Gastroesophageal sphincter (tissue), 4 donors: ENCODE data around the gene GLDC. TPM values are rescaled to one million over a fixed set of nuclear protein-coding genes. Genes with fewer than 3 reads are reported as not detected.
A peak's percentile ranks its signal among the peaks of the same experiment; 100 is the strongest.

Source experiments
- ATAC-seq: fragments of 150-250 bp; one replicate; pipeline ENCODE4 v1.9.1; 2016; ENCODE audit warnings: mild to moderate bottlenecking, moderate library complexity
- H3K27ac ChIP-seq, 4 donors: fragments of 200-600 bp; sonication (generic) in 3 of 4; 1 replicate in 3 of 4; 2 replicates in 1 of 4; pipeline ENCODE4 v1.5.1; 2016 to 2019
- H3K27me3 ChIP-seq: fragments of 200-600 bp; sonication (generic); one replicate; pipeline ENCODE4 v1.5.1; 2019
- H3K36me3 ChIP-seq, 2 donors: fragments of 200-600 bp; sonication (generic); one replicate each; pipeline ENCODE4 v1.5.1; 2019; ENCODE audit warnings: control low read depth in 1 of 2
- H3K4me1 ChIP-seq, 3 donors: fragments of 200-600 bp; sonication (generic); 1 replicate in 2 of 3; 2 replicates in 1 of 3; pipeline ENCODE4 v1.5.1; 2016 to 2019; ENCODE audit warnings: control low read depth in 2 of 3
- H3K4me3 ChIP-seq, 2 donors: fragments of 200-600 bp; sonication (generic); one replicate each; pipeline ENCODE4 v1.5.1; 2019; ENCODE audit warnings: mild to moderate bottlenecking in 1 of 2, moderate library complexity in 1 of 2
- H3K9me3 ChIP-seq, 3 donors: fragments of 200-600 bp; sonication (generic); one replicate each; pipeline ENCODE4 v1.5.1; 2017 to 2019; ENCODE audit warnings: control low read depth in 2 of 3
- EP300 ChIP-seq: sonication (generic); formaldehyde crosslinking; IDR thresholded peaks from one replicate; pipeline ENCODE4 v1.6.1; 2017; ENCODE audit warnings: antibody characterized with exemption, mild to moderate bottlenecking
- POLR2A ChIP-seq, 2 donors: fragments of 450-650 bp; IDR thresholded peaks; one replicate each; pipeline ENCODE4 v1.6.1; 2017; ENCODE audit warnings: antibody characterized with exemption in 2 of 2, mild to moderate bottlenecking in 2 of 2, moderate library complexity in 1 of 2
- POLR2AphosphoS5 ChIP-seq: sonication (generic); formaldehyde crosslinking; IDR thresholded peaks from one replicate; pipeline ENCODE4 v1.6.1; 2017; ENCODE audit warnings: antibody characterized with exemption
- WGBS, 2 donors: methylation state at CpG; one replicate each; pipeline ENCODE4 v1.1.5; 2018; ENCODE audit warnings: low coverage in 1 of 2; 5-methylcytosine and 5-hydroxymethylcytosine counted together
- total RNA-seq, 4 donors: library from RNA; depleted of rRNA; stranded (reverse); fragments of >200 nt; gene quantifications; one replicate each; pipeline ENCODE4 v1.1.0, GENCODE V29; 2016
- TF ChIP-seq, protein P1 (sequence below), 4 experiments: fragments of 200-600 bp in 2 of 4; fragments of 450-650 bp in 2 of 4; sonication (generic) in 1 of 4; IDR thresholded peaks; one replicate each; pipeline ENCODE4 v1.5.1; 2017 to 2019; ENCODE audit warnings: antibody characterized with exemption in 4 of 4, mild to moderate bottlenecking in 2 of 4, moderate library complexity in 2 of 4

The GLDC gene
- total RNA-seq, 4 donors from 2014 or later, result 0.15 to 1.9 (median 0.51) TPM

- 29 to 62% methylated on average over 1 to 2 of the region's 3 CpGs for WGBS, 2 donors
- no peak for TF ChIP-seq POLR2AphosphoS5
- TF ChIP-seq POLR2A (IDR thresholded peaks at IDR 0.05), result no peak
- Histone ChIP-seq H3K4me1 (no peaks in the 10 kb centered on the region), H3K36me3 (no peaks in the 10 kb centered on the region), H3K9me3 (no peaks in the 10 kb centered on the region), H3K4me3 (no peak overlapping the region), H3K27me3 (peaks cover 5% of the 10 kb centered on the region), H3K27ac (no peak overlapping the region)
- no peak for ATAC-seq
These were observed 80.7 kb downstream of the GLDC start for GRCh38 chr9:6564868-6565267.

DNA sequence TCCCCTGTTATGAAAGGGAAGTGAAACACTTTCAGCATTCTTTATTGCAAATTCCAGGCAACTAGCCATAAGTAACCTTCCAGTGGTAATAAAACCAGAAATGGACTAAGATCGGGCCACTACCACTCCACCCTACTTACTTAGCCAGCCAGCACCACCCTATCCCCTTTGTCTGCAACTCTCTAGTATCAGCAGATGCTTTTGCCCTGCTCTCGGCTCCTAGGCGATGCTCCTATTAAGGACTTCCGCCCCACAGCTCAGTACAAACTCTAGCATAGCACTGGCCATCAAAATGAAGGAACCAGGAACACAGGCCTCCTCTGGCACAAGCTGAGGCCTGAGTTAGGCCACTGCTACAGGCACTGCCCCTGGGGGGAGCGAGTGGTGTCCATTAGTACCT lies 81.2 kb downstream of the GLDC start:
- TF ChIP-seq EP300, result no peak
- TF ChIP-seq, protein P1, sequence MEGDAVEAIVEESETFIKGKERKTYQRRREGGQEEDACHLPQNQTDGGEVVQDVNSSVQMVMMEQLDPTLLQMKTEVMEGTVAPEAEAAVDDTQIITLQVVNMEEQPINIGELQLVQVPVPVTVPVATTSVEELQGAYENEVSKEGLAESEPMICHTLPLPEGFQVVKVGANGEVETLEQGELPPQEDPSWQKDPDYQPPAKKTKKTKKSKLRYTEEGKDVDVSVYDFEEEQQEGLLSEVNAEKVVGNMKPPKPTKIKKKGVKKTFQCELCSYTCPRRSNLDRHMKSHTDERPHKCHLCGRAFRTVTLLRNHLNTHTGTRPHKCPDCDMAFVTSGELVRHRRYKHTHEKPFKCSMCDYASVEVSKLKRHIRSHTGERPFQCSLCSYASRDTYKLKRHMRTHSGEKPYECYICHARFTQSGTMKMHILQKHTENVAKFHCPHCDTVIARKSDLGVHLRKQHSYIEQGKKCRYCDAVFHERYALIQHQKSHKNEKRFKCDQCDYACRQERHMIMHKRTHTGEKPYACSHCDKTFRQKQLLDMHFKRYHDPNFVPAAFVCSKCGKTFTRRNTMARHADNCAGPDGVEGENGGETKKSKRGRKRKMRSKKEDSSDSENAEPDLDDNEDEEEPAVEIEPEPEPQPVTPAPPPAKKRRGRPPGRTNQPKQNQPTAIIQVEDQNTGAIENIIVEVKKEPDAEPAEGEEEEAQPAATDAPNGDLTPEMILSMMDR (IDR thresholded peaks at IDR 0.05), result no peak
- TF ChIP-seq POLR2AphosphoS5, result no peak
- no peak for TF ChIP-seq POLR2A (IDR thresholded peaks at IDR 0.05)
- Histone ChIP-seq H3K27ac (no peak overlapping the region), H3K27me3 (peaks cover under 1% of the 10 kb centered on the region), H3K4me1 (no peaks in the 10 kb centered on the region), H3K9me3 (no peaks in the 10 kb centered on the region), H3K4me3 (no peak overlapping the region), H3K36me3 (no peaks in the 10 kb centered on the region)
- peak; percentile 32 for ATAC-seq
- 50 to 80% methylated on average over 2 to 3 of the region's 5 CpGs for WGBS, 2 donors

GRCh38 chr9:6562871-6563430 lies 82.6 kb downstream of the GLDC start:
- H3K36me3 ChIP-seq, result no peaks in the 10 kb centered on the region
- H3K4me3 ChIP-seq, result no peak overlapping the region
- H3K9me3 ChIP-seq, result no peaks in the 10 kb centered on the region
- no peak overlapping the region for H3K27ac ChIP-seq
- H3K27me3 ChIP-seq, result no peaks in the 10 kb centered on the region
- no peak for TF ChIP-seq POLR2A (IDR thresholded peaks at IDR 0.05)
- TF ChIP-seq, protein P1 (IDR thresholded peaks at IDR 0.05), result no peak
- no peak for TF ChIP-seq EP300
- TF ChIP-seq POLR2AphosphoS5, result no peak
- H3K4me1 ChIP-seq, result no peaks in the 10 kb centered on the region
- peak; percentile 39 for ATAC-seq
- 40% methylated on average over 2 of the region's 7 CpGs; no CpG with 5 or more reads in 1 of the 2 donors for WGBS, 2 donors

GRCh38 chr9:6562201-6562600 lies 83.3 kb downstream of the GLDC start:
- H3K27ac ChIP-seq, result no peak overlapping the region
- no peak for ATAC-seq
- no peaks in the 10 kb centered on the region for H3K4me1 ChIP-seq
- H3K36me3 ChIP-seq, result no peaks in the 10 kb centered on the region
- H3K27me3 ChIP-seq, result no peaks in the 10 kb centered on the region
- TF ChIP-seq POLR2A (IDR thresholded peaks at IDR 0.05) (no peak), POLR2AphosphoS5 (no peak), EP300 (no peak)
- TF ChIP-seq, protein P1 (IDR thresholded peaks at IDR 0.05), result no peak
- H3K4me3 ChIP-seq, result no peak overlapping the region
- no peaks in the 10 kb centered on the region for H3K9me3 ChIP-seq

GRCh38 chr9:6557883-6558616 lies 87.5 kb downstream of the GLDC start:
- H3K4me1 ChIP-seq, result no peaks in the 10 kb centered on the region
- no peaks in the 10 kb centered on the region for H3K36me3 ChIP-seq
- H3K9me3 ChIP-seq, result no peaks in the 10 kb centered on the region
- peak; percentile 28 for ATAC-seq
- no peaks in the 10 kb centered on the region for H3K27me3 ChIP-seq
- no peak overlapping the region for H3K4me3 ChIP-seq
- H3K27ac ChIP-seq, result no peak overlapping the region
- TF ChIP-seq EP300, result no peak
- no peak for TF ChIP-seq POLR2AphosphoS5
- TF ChIP-seq, protein P1 (IDR thresholded peaks at IDR 0.05), result no peak
- no peak for TF ChIP-seq POLR2A (IDR thresholded peaks at IDR 0.05)
- WGBS, 2 donors, result 48 to 69% methylated on average over 8 to 9 of the region's 9 CpGs
